ENCODE results near the gene STK31.

STK31 gene

GRCh38 chr7:23710000-23710399 lies at the start of gene STK31:
TSS of gene STK31 (plus strand) at chr7:23710219. CDS start at chr7:23710286, 67 bp downstream.
- no peak within 1 kb of the TSS for H3K4me3 ChIP-seq (ENCODE audit: low read depth, low read length)
- no peak for DNase-seq (ENCODE audit: low read depth)
- in situ Hi-C loops (cut with HindIII; ENCODE audit: low sequenced_read_pairs): loop anchor here (10.0 to 25.0 kb wide), 2 partner anchors 135 to 448 kb away; no protein-coding TSS in a partner anchor
- no peak for TF ChIP-seq CTCF (IDR thresholded peaks at IDR 0.05; ENCODE audit: low read depth, low read length, missing control alignments)

- no peak for TF ChIP-seq CTCF (IDR thresholded peaks at IDR 0.05; ENCODE audit: low read depth, low read length, missing control alignments)
- in situ Hi-C loops (cut with HindIII; ENCODE audit: low sequenced_read_pairs): no loop called here
Observed at GRCh38 chr7:23661385-23661784, 48.6 kb upstream of the STK31 start.

GRCh38 chr7:23662124-23662983 lies 47.7 kb upstream of the STK31 start:
- no peak overlapping the region for H3K4me3 ChIP-seq (ENCODE audit: low read depth, low read length)
- in situ Hi-C loops (cut with HindIII; ENCODE audit: low sequenced_read_pairs): no loop called here
- no peak for TF ChIP-seq CTCF (IDR thresholded peaks at IDR 0.05; ENCODE audit: low read depth, low read length, missing control alignments)
- peak; percentile 58 for DNase-seq (ENCODE audit: low read depth)

More at GRCh38 chr7:23661385-23661784, 48.6 kb upstream of the STK31 start:
- H3K4me3 ChIP-seq (ENCODE audit: low read depth, low read length): no peak overlapping the region
- no peak for DNase-seq (ENCODE audit: low read depth)

- DNase-seq (ENCODE audit: low read depth): no peak
- TF ChIP-seq CTCF (IDR thresholded peaks at IDR 0.05; ENCODE audit: low read depth, low read length, missing control alignments): no peak
- no peak overlapping the region for H3K4me3 ChIP-seq (ENCODE audit: low read depth, low read length)
- in situ Hi-C loops (cut with HindIII; ENCODE audit: low sequenced_read_pairs): no loop called here
Observed at GRCh38 chr7:23662984-23663313, 47.1 kb upstream of the STK31 start.

- no peak overlapping the region for H3K4me3 ChIP-seq (ENCODE audit: low read depth, low read length)
- TF ChIP-seq CTCF (IDR thresholded peaks at IDR 0.05; ENCODE audit: low read depth, low read length, missing control alignments): no peak
- in situ Hi-C loops (cut with HindIII; ENCODE audit: low sequenced_read_pairs): no loop called here
- no peak for DNase-seq (ENCODE audit: low read depth)
Observed at GRCh38 chr7:23664122-23664521, 45.9 kb upstream of the STK31 start.

GRCh38 chr7:23672033-23672432 lies 38.0 kb upstream of the STK31 start:
- in situ Hi-C loops (cut with HindIII; ENCODE audit: low sequenced_read_pairs): no loop called here
- DNase-seq (ENCODE audit: low read depth): no peak
- TF ChIP-seq CTCF (IDR thresholded peaks at IDR 0.05; ENCODE audit: low read depth, low read length, missing control alignments): no peak
- H3K4me3 ChIP-seq (ENCODE audit: low read depth, low read length): no peak overlapping the region

Data from astrocyte of the cerebellum (primary cell).